ENCODE data around the gene ARHGEF40. TPM values are rescaled to one million over a fixed set of nuclear protein-coding genes. Genes with fewer than 3 reads are reported as not detected.

Gene ARHGEF40
- total RNA-seq, 1 experiment from 2014 or later, result 71.4 TPM

DNA sequence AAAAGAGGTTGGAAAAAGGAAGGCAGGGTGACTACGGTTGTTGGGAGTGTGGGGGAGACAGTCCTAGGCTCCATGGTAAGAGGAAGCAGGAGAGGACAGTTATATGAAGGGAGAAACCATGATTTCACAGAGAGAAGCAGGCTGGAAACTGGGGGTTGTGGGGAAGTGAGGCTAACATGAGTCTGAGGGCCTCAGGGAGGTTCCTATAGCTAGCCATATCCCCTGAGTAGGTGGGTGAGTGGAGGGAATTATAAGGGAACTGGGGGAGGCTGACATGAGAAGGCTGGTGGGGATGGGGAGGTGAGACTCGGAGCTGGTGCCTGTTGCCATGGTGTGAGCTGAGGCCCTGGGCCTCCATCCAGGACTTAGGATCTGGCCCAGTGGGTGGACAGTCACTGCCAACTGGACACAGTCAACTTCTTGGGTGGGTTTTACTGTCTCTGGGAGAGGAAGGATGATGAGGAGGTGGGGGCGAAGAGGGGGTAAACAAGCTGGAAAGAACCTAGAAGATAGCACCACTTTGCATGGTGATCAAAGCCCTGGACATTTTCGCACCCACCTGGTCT is 36.9 kb upstream of the ARHGEF40 start:
- Histone ChIP-seq H3K4me1 (ENCODE audit: insufficient read depth, low read length) (no peaks in the 10 kb centered on the region), H3K79me1 (ENCODE audit: insufficient read depth, low read depth, low read length, poor library complexity, severe bottlenecking) (no peaks in the 10 kb centered on the region), H2BK20ac (ENCODE audit: low read depth, low read length, poor library complexity, severe bottlenecking) (no peak overlapping the region), H3K18ac (ENCODE audit: insufficient read length, low read depth, low read length) (no peak overlapping the region), H4K91ac (ENCODE audit: insufficient read length, low read depth, low read length) (no peak overlapping the region), H4K20me1 (ENCODE audit: control insufficient read depth, insufficient read depth, insufficient read length) (no peaks in the 10 kb centered on the region), H3K27me3 (ENCODE audit: insufficient read depth, low read length) (no peaks in the 10 kb centered on the region), H3K27ac (ENCODE audit: insufficient read length, low read depth, low read length) (no peak overlapping the region), H3K23ac (ENCODE audit: insufficient read length, low read depth, low read length) (no peak overlapping the region), H3K14ac (ENCODE audit: insufficient read depth, low read length) (no peak overlapping the region), H3K4ac (ENCODE audit: low read depth, low read length) (no peak overlapping the region), H3K4me2 (ENCODE audit: insufficient read depth, insufficient read length, low read length) (no peak overlapping the region), H2AFZ (ENCODE audit: low read length) (no peak overlapping the region), H3K56ac (ENCODE audit: insufficient read length, low read depth, low read length) (no peak overlapping the region), H3K9me3 (ENCODE audit: control insufficient read depth, low read depth, low read length) (no peaks in the 10 kb centered on the region), H2BK5ac (ENCODE audit: insufficient read length, low read length) (no peak overlapping the region), H4K5ac (ENCODE audit: insufficient read length, low read depth, low read length) (no peak overlapping the region), H2AK5ac (ENCODE audit: insufficient read length, low read length) (no peak overlapping the region), H2BK120ac (ENCODE audit: low read depth, low read length, poor library complexity, severe bottlenecking) (no peak overlapping the region), H3T11ph (ENCODE audit: low read length) (no peak overlapping the region), H3K23me2 (ENCODE audit: insufficient read length, low read depth, low read length, poor library complexity, severe bottlenecking) (no peaks in the 10 kb centered on the region), H2BK15ac (ENCODE audit: low read depth, low read length) (no peak overlapping the region), H3K79me2 (ENCODE audit: insufficient read depth, low read length) (no peaks in the 10 kb centered on the region), H2BK12ac (ENCODE audit: insufficient read length, low read depth, low read length) (no peak overlapping the region), H3K9ac (ENCODE audit: extremely low read depth, insufficient read length, low read length) (no peak overlapping the region), H4K8ac (replicated peaks; ENCODE audit: insufficient read length, low read depth, low read length) (no peak overlapping the region)
- no CpG with 5 or more reads among the region's 4 CpGs for WGBS (ENCODE audit: extremely low coverage, insufficient read length, low lambda C conversion rate)
- H3K27me3 Mint-ChIP-seq (ENCODE audit: low read depth), result peaks cover 50% of the 10 kb centered on the region
- no peak overlapping the region for H3K4me3 Mint-ChIP-seq
- no peaks in the 10 kb centered on the region for H3K36me3 Mint-ChIP-seq (ENCODE audit: insufficient read depth in 1 of 3, low read depth in 3 of 3)
- H3K27ac Mint-ChIP-seq, result peak overlapping the region in 1 of 3 experiments; percentile 81; a peak in 1 of 7 replicates
- H3K9me3 Mint-ChIP-seq, result no peaks in the 10 kb centered on the region
- H3K4me1 Mint-ChIP-seq, result peaks cover 0 to 1% of the 10 kb centered on the region in 2 experiments; a peak in 2 of 4 replicates
- TF ChIP-seq, protein P1, sequence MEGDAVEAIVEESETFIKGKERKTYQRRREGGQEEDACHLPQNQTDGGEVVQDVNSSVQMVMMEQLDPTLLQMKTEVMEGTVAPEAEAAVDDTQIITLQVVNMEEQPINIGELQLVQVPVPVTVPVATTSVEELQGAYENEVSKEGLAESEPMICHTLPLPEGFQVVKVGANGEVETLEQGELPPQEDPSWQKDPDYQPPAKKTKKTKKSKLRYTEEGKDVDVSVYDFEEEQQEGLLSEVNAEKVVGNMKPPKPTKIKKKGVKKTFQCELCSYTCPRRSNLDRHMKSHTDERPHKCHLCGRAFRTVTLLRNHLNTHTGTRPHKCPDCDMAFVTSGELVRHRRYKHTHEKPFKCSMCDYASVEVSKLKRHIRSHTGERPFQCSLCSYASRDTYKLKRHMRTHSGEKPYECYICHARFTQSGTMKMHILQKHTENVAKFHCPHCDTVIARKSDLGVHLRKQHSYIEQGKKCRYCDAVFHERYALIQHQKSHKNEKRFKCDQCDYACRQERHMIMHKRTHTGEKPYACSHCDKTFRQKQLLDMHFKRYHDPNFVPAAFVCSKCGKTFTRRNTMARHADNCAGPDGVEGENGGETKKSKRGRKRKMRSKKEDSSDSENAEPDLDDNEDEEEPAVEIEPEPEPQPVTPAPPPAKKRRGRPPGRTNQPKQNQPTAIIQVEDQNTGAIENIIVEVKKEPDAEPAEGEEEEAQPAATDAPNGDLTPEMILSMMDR (conservative IDR thresholded peaks at IDR 0.05), result no peak
- no peak for DNase-seq
